GM23338 (cell line): ENCODE results near the gene NFIA. TPM values are rescaled to one million over a fixed set of nuclear protein-coding genes. Genes with fewer than 3 reads are reported as not detected.

Experiments
- ATAC-seq: fragments of 200-7000 bp; cut with Tn5 transposase; 3 replicates; pipeline ENCODE4 v1.9.1; 2020
- DNase-seq: peaks from one replicate; pipeline ENCODE4 v3.0.0-alpha.2; 2015; ENCODE audit warnings: low spot score
- H2AFZ ChIP-seq: fragments of 200-600 bp; sonication (generic); 2 replicates; pipeline ENCODE4 v1.8.0; 2016; ENCODE audit warnings: antibody characterized with exemption, mild to moderate bottlenecking, moderate library complexity
- H3F3A ChIP-seq: fragments of 200-600 bp; sonication (generic); replicated peaks from 2 replicates; pipeline ENCODE4 v1.8.0; 2017; ENCODE audit warnings: antibody characterized with exemption, mixed run types, low read depth
- H3K27ac ChIP-seq: fragments of 200-600 bp; sonication (generic); 2 replicates; pipeline ENCODE4 v1.6.1; 2016; ENCODE audit warnings: low read depth
- H3K27me3 ChIP-seq: fragments of 200-600 bp; sonication (generic); 2 replicates; pipeline ENCODE4 v1.8.0; 2016; ENCODE audit warnings: mild to moderate bottlenecking, mixed run types, moderate library complexity; ENCODE audit not compliant: insufficient read depth
- H3K36me3 ChIP-seq: fragments of 200-600 bp; sonication (generic); 2 replicates; pipeline ENCODE4 v1.8.0; 2016; ENCODE audit warnings: mild to moderate bottlenecking; ENCODE audit not compliant: insufficient read depth
- H3K4me1 ChIP-seq: fragments of 200-600 bp; sonication (generic); 2 replicates; pipeline ENCODE4 v1.8.0; 2016; ENCODE audit warnings: mild to moderate bottlenecking, moderate library complexity; ENCODE audit not compliant: insufficient read depth
- H3K4me2 ChIP-seq: fragments of 200-600 bp; sonication (generic); 2 replicates; pipeline ENCODE4 v1.7.1; 2017; ENCODE audit warnings: mixed run types
- H3K4me3 ChIP-seq: fragments of 200-600 bp; sonication (generic); 2 replicates; pipeline ENCODE4 v1.6.1; 2016; ENCODE audit warnings: mixed run types
- H3K79me2 ChIP-seq: fragments of 200-600 bp; sonication (generic); replicated peaks from 2 replicates; pipeline ENCODE4 v1.8.0; 2017; ENCODE audit warnings: mild to moderate bottlenecking; ENCODE audit not compliant: insufficient read depth
- H3K9me2 ChIP-seq: fragments of 200-600 bp; sonication (generic); 2 replicates; pipeline ENCODE4 v1.8.0; 2017; ENCODE audit not compliant: insufficient read depth
- H4K20me1 ChIP-seq: fragments of 200-600 bp; sonication (generic); replicated peaks from 2 replicates; pipeline ENCODE4 v1.8.0; 2017; ENCODE audit warnings: mild to moderate bottlenecking; ENCODE audit not compliant: insufficient read depth
- H3K27ac Mint-ChIP-seq: 2 replicates; pipeline ENCODE4 v1.8.0; 2020; ENCODE audit warnings: inconsistent platforms, mild to moderate bottlenecking, moderate library complexity, mixed read lengths
- H3K27me3 Mint-ChIP-seq: 3 replicates; pipeline ENCODE4 v1.8.0; 2022; ENCODE audit warnings: low read depth, mild to moderate bottlenecking, moderate library complexity, mixed read lengths, inconsistent platforms; ENCODE audit not compliant: insufficient read depth, poor library complexity
- H3K36me3 Mint-ChIP-seq: 3 replicates; pipeline ENCODE4 v1.8.0; 2021; ENCODE audit warnings: low read depth, mild to moderate bottlenecking, inconsistent platforms, moderate library complexity, mixed read lengths
- H3K4me1 Mint-ChIP-seq: 3 replicates; pipeline ENCODE4 v1.8.0; 2020; ENCODE audit warnings: mild to moderate bottlenecking, inconsistent platforms, mixed read lengths
- H3K4me3 Mint-ChIP-seq: 3 replicates; pipeline ENCODE4 v1.8.0; 2021; ENCODE audit warnings: moderate library complexity, mild to moderate bottlenecking, inconsistent platforms, mixed read lengths
- H3K9me3 Mint-ChIP-seq: 3 replicates; pipeline ENCODE4 v1.8.0; 2020; ENCODE audit warnings: moderate library complexity, mild to moderate bottlenecking, inconsistent platforms, mixed read lengths
- CREB1 ChIP-seq: fragments of 250-450 bp; sonication (Bioruptor Pico); IDR thresholded peaks from 2 replicates; pipeline ENCODE4 v1.5.0; 2020; ENCODE audit warnings: low read depth, mild to moderate bottlenecking, moderate library complexity
- CTCF ChIP-seq, 2 experiments: fragments of 200-600 bp in 1 of 2; sonication (generic) in 1 of 2; conservative IDR thresholded peaks; 2 replicates each; pipeline versions ENCODE4 v1.5.1 to v1.6.1; 2016 to 2017; ENCODE audit warnings: antibody characterized with exemption in 2 of 2, low read depth in 2 of 2, mild to moderate bottlenecking in 2 of 2, moderate library complexity in 1 of 2
- ETS1 ChIP-seq: IDR thresholded peaks from 2 replicates; pipeline ENCODE4 v1.6.1; 2016; ENCODE audit warnings: antibody characterized with exemption
- EZH2 ChIP-seq: fragments of 200-600 bp; sonication (generic); IDR thresholded peaks from one replicate; pipeline ENCODE4 v1.8.0; 2017; ENCODE audit warnings: antibody characterized with exemption, mild to moderate bottlenecking, low read depth; ENCODE audit not compliant: unreplicated experiment
- EZH2phosphoT487 ChIP-seq: fragments of 200-600 bp; sonication (generic); IDR thresholded peaks from one replicate; pipeline ENCODE4 v1.8.1; 2018; ENCODE audit warnings: antibody characterized with exemption; ENCODE audit not compliant: unreplicated experiment
- JUNB ChIP-seq: IDR thresholded peaks from one replicate; pipeline ENCODE4 v1.6.1; 2016; ENCODE audit warnings: antibody characterized with exemption; ENCODE audit not compliant: unreplicated experiment
- NANOG ChIP-seq: IDR thresholded peaks from 2 replicates; pipeline ENCODE4 v1.6.1; 2016; ENCODE audit warnings: antibody characterized with exemption, borderline replicate concordance
- POLR2AphosphoS5 ChIP-seq: IDR thresholded peaks from 2 replicates; pipeline ENCODE4 v1.6.1; 2016; ENCODE audit warnings: antibody characterized with exemption, low read depth
- REST ChIP-seq: IDR thresholded peaks from one replicate; pipeline ENCODE4 v1.6.1; 2018; ENCODE audit warnings: antibody characterized with exemption; ENCODE audit not compliant: unreplicated experiment
- STAT1 ChIP-seq: IDR thresholded peaks from one replicate; pipeline ENCODE4 v1.6.1; 2016; ENCODE audit warnings: antibody characterized with exemption; ENCODE audit not compliant: unreplicated experiment
- ZNF114 ChIP-seq: fragments of 250-450 bp; sonication (Bioruptor Pico); IDR thresholded peaks from 2 replicates; pipeline ENCODE4 v1.5.0; 2020; ENCODE audit warnings: mild to moderate bottlenecking, moderate library complexity
- ZNF331 ChIP-seq: fragments of 250-450 bp; sonication (Bioruptor Pico); IDR thresholded peaks from 2 replicates; pipeline ENCODE4 v1.5.0; 2020; ENCODE audit warnings: low read depth, mild to moderate bottlenecking, moderate library complexity
- ZNF462 ChIP-seq: fragments of 250-450 bp; sonication (Bioruptor Pico); IDR thresholded peaks from 2 replicates; pipeline ENCODE4 v1.5.0; 2020; ENCODE audit warnings: mild to moderate bottlenecking, moderate library complexity
- polyA plus RNA-seq: library from polyadenylated mRNA; unstranded; fragments of >200 nt; fragmentation: Nextera tagmentation; extraction: Ambion mirVana; gene quantifications from 2 replicates; pipeline ENCODE4 v1.2.1, GENCODE V29; 2016
- total RNA-seq: library from RNA; depleted of rRNA; stranded (reverse); fragments of >200 nt; shearing (Covaris generic); gene quantifications from 2 replicates; pipeline ENCODE4 v1.2.3, GENCODE V29; 2014

NFIA gene
- total and polyA plus RNA-seq, 2 experiments from 2014 or later: 0.97 to 2.3 TPM

GRCh38 chr1:61141288-61142042, 59.1 kb downstream of the NFIA start:
- Histone ChIP-seq H3K9me2 (no peaks in the 10 kb centered on the region), H3K27me3 (no peaks in the 10 kb centered on the region), H2AFZ (no peak overlapping the region), H3K79me2 (no peaks in the 10 kb centered on the region), H4K20me1 (no peaks in the 10 kb centered on the region), H3K36me3 (no peaks in the 10 kb centered on the region), H3F3A (no peaks in the 10 kb centered on the region), H3K4me3 (no peak overlapping the region), H3K4me1 (peaks cover 48% of the 10 kb centered on the region), H3K27ac (peak overlapping the region; percentile 40; the same call in 1 of the 2 replicates), H3K4me2 (peak overlapping the region; percentile 37)
- Mint-ChIP-seq H3K27me3 (peaks cover 3% of the 10 kb centered on the region), H3K36me3 (no peaks in the 10 kb centered on the region), H3K9me3 (no peaks in the 10 kb centered on the region), H3K4me3 (no peak overlapping the region), H3K4me1 (peaks cover 47% of the 10 kb centered on the region), H3K27ac (peak overlapping the region; percentile 35; the same call in 1 of the 2 replicates)
- ATAC-seq (no peak), DNase-seq (no peak)
- TF ChIP-seq ZNF462 (CRISPR knock-in tag): no peak
- no peak for TF ChIP-seq JUNB
- no peak for TF ChIP-seq CTCF (conservative IDR thresholded peaks at IDR 0.05; ENCODE audit: low read depth in 2 of 2)
- TF ChIP-seq ZNF114: no peak
- no peak for TF ChIP-seq EZH2phosphoT487
- no peak for TF ChIP-seq STAT1
- no peak for TF ChIP-seq ETS1
- no peak for TF ChIP-seq NANOG
- no peak for TF ChIP-seq CREB1 (CRISPR knock-in tag)
- no peak for TF ChIP-seq EZH2
- no peak for TF ChIP-seq POLR2AphosphoS5
- no peak for TF ChIP-seq REST
- no peak for TF ChIP-seq ZNF331
